Ishikawa (cell line): ENCODE data around the gene EIF3J.

ENCODE experiments used
- CEBPB ChIP-seq: IDR thresholded peaks from 2 replicates; pipeline ENCODE4 v1.6.1; 2012
- CREB1 ChIP-seq: IDR thresholded peaks from 2 replicates; pipeline ENCODE4 v1.6.1; 2012; ENCODE audit warnings: low read depth
- EGR1 ChIP-seq: IDR thresholded peaks from 2 replicates; pipeline ENCODE4 v1.6.1; 2012
- EP300 ChIP-seq: IDR thresholded peaks from 2 replicates; pipeline ENCODE4 v1.6.1; 2012; ENCODE audit warnings: borderline replicate concordance
- FOXM1 ChIP-seq: IDR thresholded peaks from 2 replicates; pipeline ENCODE4 v1.6.1; 2012; ENCODE audit warnings: low read depth, borderline replicate concordance
- MAX ChIP-seq: IDR thresholded peaks from 2 replicates; pipeline ENCODE4 v1.6.1; 2012
- NFIC ChIP-seq: IDR thresholded peaks from 2 replicates; pipeline ENCODE4 v1.6.1; 2012
- RAD21 ChIP-seq: IDR thresholded peaks from 2 replicates; pipeline ENCODE4 v1.6.1; 2012; ENCODE audit warnings: low read depth
- REST ChIP-seq: IDR thresholded peaks from 2 replicates; pipeline ENCODE4 v1.6.1; 2012; ENCODE audit warnings: low read depth, mild to moderate bottlenecking
- TAF1 ChIP-seq: IDR thresholded peaks from 2 replicates; pipeline ENCODE4 v1.6.1; 2012; ENCODE audit warnings: low read depth, mild to moderate bottlenecking
- TCF12 ChIP-seq: IDR thresholded peaks from 2 replicates; pipeline ENCODE4 v1.6.1; 2012; ENCODE audit warnings: low read depth
- TEAD4 ChIP-seq: IDR thresholded peaks from 2 replicates; pipeline ENCODE4 v1.6.1; 2012
- USF1 ChIP-seq: IDR thresholded peaks from 2 replicates; pipeline ENCODE4 v1.6.1; 2012
- YY1 ChIP-seq: IDR thresholded peaks from 2 replicates; pipeline ENCODE4 v1.6.1; 2012; ENCODE audit warnings: low read depth
- ZBTB7A ChIP-seq: IDR thresholded peaks from 2 replicates; pipeline ENCODE4 v1.6.1; 2012; ENCODE audit warnings: low read depth

Gene EIF3J

GRCh38 chr15:44519537-44519936, 17.4 kb upstream of the EIF3J start:
- TF ChIP-seq REST (no peak), CREB1 (no peak), TCF12 (no peak), USF1 (no peak), EGR1 (no peak), TAF1 (no peak), RAD21 (no peak), MAX (no peak), NFIC (no peak), ZBTB7A (no peak), CEBPB (no peak), YY1 (no peak), TEAD4 (no peak), EP300 (no peak), FOXM1 (no peak)

GRCh38 chr15:44525018-44525417, 11.9 kb upstream of the EIF3J start:
- TF ChIP-seq ZBTB7A (no peak), YY1 (no peak), TEAD4 (no peak), MAX (no peak)

- TF ChIP-seq TEAD4 (no peak), REST (no peak), EP300 (no peak), FOXM1 (no peak), ZBTB7A (no peak)
These were observed 9.7 kb upstream of the EIF3J start for GRCh38 chr15:44527241-44527640.

- no peak for TF ChIP-seq TAF1
- no peak for TF ChIP-seq CEBPB
- no peak for TF ChIP-seq REST
- no peak for TF ChIP-seq RAD21
- TF ChIP-seq TEAD4 = no peak
- TF ChIP-seq YY1 = no peak
- no peak for TF ChIP-seq FOXM1
- no peak for TF ChIP-seq TCF12
- TF ChIP-seq CREB1 = no peak
- TF ChIP-seq NFIC = no peak
- TF ChIP-seq EGR1 = no peak
- no peak for TF ChIP-seq EP300
- no peak for TF ChIP-seq ZBTB7A
- no peak for TF ChIP-seq MAX
- no peak for TF ChIP-seq USF1
These were observed 6.9 kb upstream of the EIF3J start for GRCh38 chr15:44529864-44530604.

- TF ChIP-seq NFIC (no peak), CREB1 (no peak), MAX (no peak), TCF12 (no peak), TAF1 (no peak), ZBTB7A (no peak), EGR1 (no peak), USF1 (no peak), FOXM1 (no peak), RAD21 (no peak), EP300 (no peak), TEAD4 (no peak)
These were observed 6.3 kb upstream of the EIF3J start for GRCh38 chr15:44530653-44531052.
